Measurements from ENCODE around the gene BRD4.

GRCh38 chr19:15253061-15253460 is 79.3 kb downstream of the BRD4 start:
- no peak for TF ChIP-seq CTCF (IDR thresholded peaks at IDR 0.05)
- TF ChIP-seq POLR2A (IDR thresholded peaks at IDR 0.05): no peak

Measured in Peyer's patch (tissue), 4 donors.